A549 treated with AZD2906 at 1 μM for 4 hours (cell line): ENCODE measurements around the gene FGF5. TPM values are rescaled to one million over a fixed set of nuclear protein-coding genes. Genes with fewer than 3 reads are reported as not detected.

Experiments used
- total RNA-seq: library from RNA; stranded (reverse); fragments of 200-300 nt; extraction: Qiagen RNA extraction; gene quantifications from 5 replicates; pipeline ENCODE4 v1.2.3, GENCODE V29; 2022

Gene FGF5, protein sequence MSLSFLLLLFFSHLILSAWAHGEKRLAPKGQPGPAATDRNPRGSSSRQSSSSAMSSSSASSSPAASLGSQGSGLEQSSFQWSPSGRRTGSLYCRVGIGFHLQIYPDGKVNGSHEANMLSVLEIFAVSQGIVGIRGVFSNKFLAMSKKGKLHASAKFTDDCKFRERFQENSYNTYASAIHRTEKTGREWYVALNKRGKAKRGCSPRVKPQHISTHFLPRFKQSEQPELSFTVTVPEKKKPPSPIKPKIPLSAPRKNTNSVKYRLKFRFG
- 0.07 to 0.23 TPM (median 0.10 TPM) in 5 replicates for total RNA-seq

DNA sequence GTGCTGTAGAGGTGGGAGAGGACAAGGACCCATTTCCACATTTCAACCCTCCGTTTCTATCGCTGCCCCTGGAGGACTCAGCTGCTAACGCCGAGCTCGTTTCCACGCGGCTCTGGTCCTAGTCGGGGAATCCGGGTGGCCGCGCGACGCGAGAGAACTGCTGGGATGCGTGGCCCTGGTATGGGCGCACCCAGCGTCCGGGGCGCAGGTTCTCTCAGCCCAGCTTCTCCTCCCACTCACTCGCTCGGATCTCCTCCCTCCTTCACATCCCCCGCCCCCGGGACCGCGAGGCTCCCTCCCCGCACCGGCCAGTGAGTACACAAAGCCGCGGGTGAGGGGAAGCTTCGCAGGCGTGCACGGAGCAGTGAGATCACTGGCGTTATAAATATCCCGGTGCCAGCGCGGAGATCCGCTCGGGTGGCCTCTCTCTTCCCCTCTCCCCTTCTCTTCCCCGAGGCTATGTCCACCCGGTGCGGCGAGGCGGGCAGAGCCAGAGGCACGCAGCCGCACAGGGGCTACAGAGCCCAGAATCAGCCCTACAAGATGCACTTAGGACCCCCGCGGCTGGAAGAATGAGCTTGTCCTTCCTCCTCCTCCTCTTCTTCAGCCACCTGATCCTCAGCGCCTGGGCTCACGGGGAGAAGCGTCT, at the start of gene FGF5:
Gene FGF5 (plus strand): TSS at position 412 of the 649 bp plus-strand sequence. CDS start 161 bp downstream, at position 573.

DNA sequence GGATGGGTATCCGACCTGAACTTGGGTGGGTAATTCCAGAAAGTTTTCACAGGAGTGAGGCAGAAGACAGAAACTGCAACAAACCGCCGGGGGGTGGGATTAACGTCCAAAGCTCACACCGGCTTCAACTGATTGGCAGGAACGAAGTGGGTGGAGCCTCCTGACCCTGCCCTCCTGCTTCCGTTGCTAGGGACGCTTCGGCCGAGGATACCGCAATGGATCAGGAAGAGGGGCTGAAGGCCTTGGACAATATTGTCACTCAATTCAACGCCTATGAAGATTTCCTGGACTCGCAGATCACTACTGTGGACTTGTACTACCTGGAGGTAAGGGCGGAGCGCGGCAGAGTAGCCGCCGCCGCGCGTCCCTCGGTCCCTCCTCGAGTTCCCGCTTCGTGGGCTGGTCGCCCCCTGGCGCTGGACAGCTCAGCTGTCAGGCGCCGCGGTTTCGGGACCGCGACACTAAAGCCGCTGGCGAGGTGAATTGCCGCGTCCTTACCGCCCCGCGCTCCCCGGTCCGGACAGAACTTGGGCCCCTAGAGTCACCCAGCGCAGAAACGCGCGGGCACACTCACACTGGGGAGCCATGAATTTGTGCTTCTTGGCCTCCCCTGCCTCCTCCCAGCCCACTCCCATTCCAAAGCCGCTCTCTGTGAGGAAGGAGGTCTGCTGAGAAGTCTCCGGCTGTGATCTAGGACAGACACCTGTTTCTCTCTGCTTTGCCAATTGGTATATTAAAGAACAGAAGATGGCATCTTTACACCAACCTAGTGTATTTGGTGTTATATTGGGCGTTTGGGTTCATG, 69.3 kb downstream of the FGF5 start, which contains the start of gene CFAP299:
Gene CFAP299 (plus strand): TSS at position 177 of the 805 bp plus-strand sequence.

Other genes starting within 250 kb of the FGF5 start
- 2.2 to 3.7 TPM (median 2.8 TPM) in 5 replicates for gene ANTXR2, start 193.4 kb upstream of the FGF5 start, total RNA-seq
- 0.13 to 0.38 TPM (median 0.27 TPM) in 5 replicates for gene PRDM8, start 69.2 kb upstream of the FGF5 start, total RNA-seq
- 0.15 TPM in 1 of 5 replicates, not detected in the others for gene CFAP299, start 69.1 kb downstream of the FGF5 start, total RNA-seq